Left lung (tissue), 10 donors: ENCODE measurements around the gene RASD1. TPM values are rescaled to one million over a fixed set of nuclear protein-coding genes. Genes with fewer than 3 reads are reported as not detected.
"Not testable (repeated sequence)": the region's sequence is repeated elsewhere in the genome, so short reads cannot be mapped to it uniquely, and the experiment has no call there.

Source experiments
- ATAC-seq: fragments of 200-7000 bp; cut with Tn5 transposase; one replicate; pipeline ENCODE4 v1.9.1; 2020; ENCODE audit warnings: moderate library complexity
- DNase-seq, 4 donors: peaks; one replicate each; pipeline ENCODE4 v3.0.0-alpha.2; 2013 to 2020
- H3K27ac ChIP-seq, 2 donors: fragments of 200-600 bp; sonication (generic) in 1 of 2; one replicate each; pipeline versions ENCODE4 v1.5.0 to v1.8.0; 2020 to 2021
- H3K27me3 ChIP-seq, 2 donors: fragments of 200-600 bp; sonication (generic) in 1 of 2; one replicate each; pipeline versions ENCODE4 v1.5.0 to v1.8.0; 2020 to 2021
- H3K36me3 ChIP-seq, 2 donors: fragments of 200-600 bp; sonication (generic) in 1 of 2; one replicate each; pipeline versions ENCODE4 v1.5.0 to v1.8.0; 2020 to 2021
- H3K4me1 ChIP-seq, 2 donors: fragments of 200-600 bp; one replicate each; pipeline ENCODE4 v1.8.0; 2021
- H3K4me3 ChIP-seq, 2 donors: fragments of 200-600 bp; sonication (generic) in 1 of 2; one replicate each; pipeline versions ENCODE4 v1.5.0 to v1.8.0; 2020 to 2021; ENCODE audit warnings: mild to moderate bottlenecking in 1 of 2
- H3K9me3 ChIP-seq, 2 donors: fragments of 200-600 bp; sonication (generic) in 1 of 2; one replicate each; pipeline versions ENCODE4 v1.5.0 to v1.8.0; 2020 to 2021
- CTCF ChIP-seq, 2 donors: fragments of 200-600 bp; sonication (generic) in 1 of 2; IDR thresholded peaks; one replicate each; pipeline versions ENCODE4 v1.5.0 to v1.8.0; 2021; ENCODE audit warnings: antibody characterized with exemption in 2 of 2
- intact Hi-C, 2 donors: fragments of 100-400 bp; cut with DNase I; formaldehyde crosslinking; loops; one replicate each; pipeline versions ENCODE4 v1.11.2 to v1.14.2; 2022
- polyA plus RNA-seq, 6 donors: library from polyadenylated mRNA; unstranded; fragments of 120-200 nt; gene quantifications; one replicate each; pipeline ENCODE4 v1.2.1, GENCODE V29; 2013; ENCODE audit not compliant: insufficient read length in 6 of 6
- total RNA-seq, 2 donors: library from RNA; stranded (reverse); fragmentation: NEBNext Ultra II Directional; extraction: Animal tissue kit (Norgen Biotek cat#: 25700); gene quantifications; one replicate each; pipeline ENCODE4 v1.2.1, GENCODE V29; 2021
- donor health status: DM: no; HTN: yes; CAD: no.
- donor health status: DM: no; HTN: no; CAD: no.

Gene RASD1
- total and polyA plus RNA-seq, 8 donors: 1.4 to 14.2 (median 2.7) TPM

GRCh38 chr17:17469358-17469757, 26.8 kb downstream of the RASD1 start:
- intact Hi-C loops: no loop called here
- no peak for TF ChIP-seq CTCF (IDR thresholded peaks at IDR 0.05)
- Histone ChIP-seq H3K4me1 (no peaks in the 10 kb centered on the region), H3K27ac (no peak overlapping the region), H3K27me3 (peaks cover 0 to 16% of the 10 kb centered on the region in 2 donors), H3K36me3 (no peaks in the 10 kb centered on the region), H3K9me3 (no peaks in the 10 kb centered on the region), H3K4me3 (no peak overlapping the region)
- ATAC-seq: no peak
- no peak for DNase-seq

- H3K27ac ChIP-seq: no peak overlapping the region
- DNase-seq (no peak), ATAC-seq (no peak)
- intact Hi-C loops: no loop called here
- no peak overlapping the region for H3K4me3 ChIP-seq
- no peak for TF ChIP-seq CTCF (IDR thresholded peaks at IDR 0.05)
- no peaks in the 10 kb centered on the region for H3K9me3 ChIP-seq
- H3K36me3 ChIP-seq: no peaks in the 10 kb centered on the region
- H3K27me3 ChIP-seq: peaks cover 0 to 16% of the 10 kb centered on the region in 2 donors
- no peaks in the 10 kb centered on the region for H3K4me1 ChIP-seq
Observed at GRCh38 chr17:17468217-17469010, 27.8 kb downstream of the RASD1 start.

- peaks cover 0 to 16% of the 10 kb centered on the region in 2 donors for H3K27me3 ChIP-seq
- H3K4me1 ChIP-seq: no peaks in the 10 kb centered on the region
- intact Hi-C loops: no loop called here
- ATAC-seq: no peak
- H3K9me3 ChIP-seq: no peaks in the 10 kb centered on the region
- no peak for DNase-seq
- no peak overlapping the region for H3K4me3 ChIP-seq
- H3K36me3 ChIP-seq: no peaks in the 10 kb centered on the region
- no peak for TF ChIP-seq CTCF (IDR thresholded peaks at IDR 0.05)
- H3K27ac ChIP-seq: no peak overlapping the region
Observed at GRCh38 chr17:17467720-17468119, 28.5 kb downstream of the RASD1 start.

GRCh38 chr17:17467016-17467415, 29.2 kb downstream of the RASD1 start:
- ATAC-seq: no peak
- Histone ChIP-seq H3K27ac (no peak overlapping the region), H3K9me3 (no peaks in the 10 kb centered on the region), H3K36me3 (no peaks in the 10 kb centered on the region), H3K4me1 (no peaks in the 10 kb centered on the region), H3K4me3 (no peak overlapping the region), H3K27me3 (peaks cover 0 to 16% of the 10 kb centered on the region in 2 donors)
- no peak for DNase-seq
- TF ChIP-seq CTCF (IDR thresholded peaks at IDR 0.05): no peak
- intact Hi-C loops: no loop called here

- Histone ChIP-seq H3K4me3 (no peak overlapping the region), H3K27ac (no peak overlapping the region), H3K36me3 (no peaks in the 10 kb centered on the region), H3K4me1 (no peaks in the 10 kb centered on the region), H3K27me3 (peaks cover 0 to 16% of the 10 kb centered on the region in 2 donors), H3K9me3 (no peaks in the 10 kb centered on the region)
- TF ChIP-seq CTCF (IDR thresholded peaks at IDR 0.05): no peak
- DNase-seq (no peak), ATAC-seq (no peak)
- intact Hi-C loops: no loop called here
Observed at GRCh38 chr17:17466511-17466910, 29.7 kb downstream of the RASD1 start.

- H3K4me1 ChIP-seq, intact Hi-C loops, ATAC-seq, H3K27ac ChIP-seq, DNase-seq, H3K36me3 ChIP-seq, H3K9me3 ChIP-seq, H3K4me3 ChIP-seq: not testable (repeated sequence)
- H3K27me3 ChIP-seq: peaks cover 0 to 15% of the 10 kb centered on the region in 2 donors
Observed at GRCh38 chr17:17465878-17466277, 30.3 kb downstream of the RASD1 start.
